OCI-LY1 (cell line): ENCODE measurements around the gene NDUFAF2.

ENCODE experiments used
- H2AFZ ChIP-seq: fragments of 200-600 bp; sonication (generic), shearing (Covaris generic); 2 replicates; pipeline ENCODE4 v1.6.0; 2014; ENCODE audit warnings: antibody characterized with exemption, mild to moderate bottlenecking, low read length
- H3F3A ChIP-seq: fragments of 200-600 bp; sonication (generic), shearing (Covaris generic); 2 replicates; pipeline ENCODE4 v1.6.0; 2014; ENCODE audit warnings: mild to moderate bottlenecking, antibody characterized with exemption, low read length, moderate library complexity; ENCODE audit not compliant: insufficient read depth
- H3K27ac ChIP-seq: fragments of 200-600 bp; sonication (generic); 2 replicates; pipeline ENCODE4 v1.5.1; 2014; ENCODE audit warnings: low read length, mixed run types, mild to moderate bottlenecking, low read depth; ENCODE audit not compliant: poor library complexity, severe bottlenecking
- H3K27me3 ChIP-seq: fragments of 200-600 bp; sonication (generic); 2 replicates; pipeline ENCODE4 v1.6.0; 2014; ENCODE audit warnings: antibody characterized with exemption, mild to moderate bottlenecking, low read length, moderate library complexity; ENCODE audit not compliant: insufficient read depth
- H3K36me3 ChIP-seq: fragments of 200-600 bp; sonication (generic); 2 replicates; pipeline ENCODE4 v1.6.1; 2014; ENCODE audit warnings: mild to moderate bottlenecking, antibody characterized with exemption, low read length, moderate library complexity, mixed read lengths; ENCODE audit not compliant: insufficient read depth
- H3K4me1 ChIP-seq: fragments of 200-600 bp; sonication (generic); 2 replicates; pipeline ENCODE4 v1.5.1; 2014; ENCODE audit warnings: mild to moderate bottlenecking, low read length, moderate library complexity; ENCODE audit not compliant: insufficient read depth, severe bottlenecking
- H3K4me2 ChIP-seq: fragments of 200-600 bp; sonication (generic), shearing (Covaris generic); 2 replicates; pipeline ENCODE4 v1.6.1; 2014; ENCODE audit warnings: low read length
- H3K4me3 ChIP-seq: fragments of 200-600 bp; sonication (generic); 2 replicates; pipeline ENCODE4 v1.5.1; 2014; ENCODE audit warnings: low read length, low read depth, mild to moderate bottlenecking, mixed read lengths; ENCODE audit not compliant: poor library complexity, severe bottlenecking
- H3K79me2 ChIP-seq: fragments of 200-600 bp; shearing (Covaris generic); 2 replicates; pipeline ENCODE4 v1.6.1; 2016; ENCODE audit warnings: mixed run types, low read length, mixed read lengths; ENCODE audit not compliant: insufficient read depth
- H3K9ac ChIP-seq: fragments of 200-600 bp; sonication (generic), shearing (Covaris generic); 2 replicates; pipeline ENCODE4 v1.6.1; 2014; ENCODE audit warnings: mild to moderate bottlenecking, low read length, mixed read lengths
- H3K9me2 ChIP-seq: fragments of 200-600 bp; sonication (generic), shearing (Covaris generic); 2 replicates; pipeline ENCODE4 v1.6.1; 2014; ENCODE audit warnings: low read depth, mild to moderate bottlenecking, low read length, mixed read lengths
- H3K9me3 ChIP-seq: fragments of 200-600 bp; shearing (Covaris generic); 2 replicates; pipeline ENCODE4 v1.6.1; 2014; ENCODE audit warnings: low read length, mixed read lengths
- H4K20me1 ChIP-seq: fragments of 200-600 bp; sonication (generic), shearing (Covaris generic); 2 replicates; pipeline ENCODE4 v1.6.0; 2016; ENCODE audit warnings: mild to moderate bottlenecking, low read length; ENCODE audit not compliant: insufficient read depth
- CTCF ChIP-seq: fragments of 200-600 bp; sonication (generic), shearing (Covaris generic); IDR thresholded peaks from 2 replicates; pipeline ENCODE4 v1.5.1; 2017; ENCODE audit warnings: mild to moderate bottlenecking, antibody characterized with exemption, low read length, moderate library complexity, mixed read lengths
- EZH2 ChIP-seq: fragments of 200-600 bp; sonication (generic), shearing (Covaris generic); IDR thresholded peaks from 2 replicates; pipeline ENCODE4 v1.8.0; 2017; ENCODE audit warnings: borderline replicate concordance, mixed run types, mild to moderate bottlenecking, antibody characterized with exemption, low read length, moderate library complexity, mixed read lengths

NDUFAF2 gene

GRCh38 chr5:61148515-61148914, 203.5 kb downstream of the NDUFAF2 start:
- H3K4me3 ChIP-seq: no peak overlapping the region
- no peak overlapping the region for H3K27ac ChIP-seq
- H3K79me2 ChIP-seq: no peaks in the 10 kb centered on the region
- no peaks in the 10 kb centered on the region for H3F3A ChIP-seq
- H3K27me3 ChIP-seq: no peaks in the 10 kb centered on the region
- no peak overlapping the region for H3K4me2 ChIP-seq
- no peak for TF ChIP-seq EZH2
- no peak for TF ChIP-seq CTCF
- no peaks in the 10 kb centered on the region for H3K4me1 ChIP-seq
- no peaks in the 10 kb centered on the region for H3K9me2 ChIP-seq
- no peak overlapping the region for H3K9ac ChIP-seq
- H2AFZ ChIP-seq: no peak overlapping the region
- no peaks in the 10 kb centered on the region; the same call in 1 of the 2 replicates for H3K9me3 ChIP-seq
- no peaks in the 10 kb centered on the region for H4K20me1 ChIP-seq
- no peaks in the 10 kb centered on the region for H3K36me3 ChIP-seq

GRCh38 chr5:61151893-61152292, 206.9 kb downstream of the NDUFAF2 start:
- TF ChIP-seq CTCF (no peak), EZH2 (no peak)
- Histone ChIP-seq H3K9ac (no peak overlapping the region), H2AFZ (no peak overlapping the region), H3K27ac (no peak overlapping the region), H4K20me1 (no peaks in the 10 kb centered on the region), H3K9me2 (no peaks in the 10 kb centered on the region), H3K4me2 (no peak overlapping the region), H3K4me3 (no peak overlapping the region), H3K79me2 (no peaks in the 10 kb centered on the region), H3K36me3 (peaks cover 16% of the 10 kb centered on the region), H3K9me3 (no peaks in the 10 kb centered on the region), H3F3A (no peaks in the 10 kb centered on the region), H3K4me1 (no peaks in the 10 kb centered on the region), H3K27me3 (no peaks in the 10 kb centered on the region)

GRCh38 chr5:61159070-61159469, 214.1 kb downstream of the NDUFAF2 start:
- H3K27ac ChIP-seq: no peak overlapping the region
- H3K36me3 ChIP-seq: peaks cover 55% of the 10 kb centered on the region
- no peak overlapping the region for H3K4me3 ChIP-seq
- no peak overlapping the region for H2AFZ ChIP-seq
- H4K20me1 ChIP-seq: no peaks in the 10 kb centered on the region
- no peaks in the 10 kb centered on the region for H3K27me3 ChIP-seq
- H3K4me2 ChIP-seq: no peak overlapping the region
- no peaks in the 10 kb centered on the region for H3K9me3 ChIP-seq
- H3K4me1 ChIP-seq: peaks cover 28% of the 10 kb centered on the region
- H3K9ac ChIP-seq: no peak overlapping the region
- no peak for TF ChIP-seq EZH2
- no peak for TF ChIP-seq CTCF
- no peaks in the 10 kb centered on the region for H3K9me2 ChIP-seq
- H3F3A ChIP-seq: no peaks in the 10 kb centered on the region
- H3K79me2 ChIP-seq: peaks cover 31% of the 10 kb centered on the region
